Epidermal melanocyte (primary cell): ENCODE results near the gene PGAP6.
A peak's percentile ranks its signal among the peaks of the same experiment; 100 is the strongest.

ENCODE experiments used
- DNase-seq: peaks from one replicate; pipeline ENCODE4 v3.0.0; 2011; ENCODE audit warnings: low spot score; ENCODE audit not compliant: insufficient read length

Gene PGAP6

DNA sequence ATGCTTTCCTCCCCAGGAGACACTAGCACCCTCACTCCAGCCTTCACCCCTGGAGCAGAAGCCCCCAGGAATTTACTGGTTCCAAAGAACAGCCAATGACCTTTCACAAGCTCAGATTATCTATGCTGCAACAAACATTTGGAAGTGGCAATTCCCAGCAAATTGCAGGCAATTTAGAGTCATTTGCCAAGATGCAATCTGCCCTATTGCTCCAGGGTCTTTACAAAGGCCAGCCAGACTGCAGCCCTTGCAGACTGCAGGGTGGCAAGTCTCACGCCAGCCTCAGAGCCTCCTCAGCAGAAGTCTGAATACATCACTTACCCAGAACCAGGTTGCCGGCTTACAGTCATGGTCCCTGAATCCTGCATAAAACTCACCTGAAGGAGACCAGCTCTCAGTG, 51.0 kb downstream of the PGAP6 start:
- peak; percentile 27 for DNase-seq

DNA sequence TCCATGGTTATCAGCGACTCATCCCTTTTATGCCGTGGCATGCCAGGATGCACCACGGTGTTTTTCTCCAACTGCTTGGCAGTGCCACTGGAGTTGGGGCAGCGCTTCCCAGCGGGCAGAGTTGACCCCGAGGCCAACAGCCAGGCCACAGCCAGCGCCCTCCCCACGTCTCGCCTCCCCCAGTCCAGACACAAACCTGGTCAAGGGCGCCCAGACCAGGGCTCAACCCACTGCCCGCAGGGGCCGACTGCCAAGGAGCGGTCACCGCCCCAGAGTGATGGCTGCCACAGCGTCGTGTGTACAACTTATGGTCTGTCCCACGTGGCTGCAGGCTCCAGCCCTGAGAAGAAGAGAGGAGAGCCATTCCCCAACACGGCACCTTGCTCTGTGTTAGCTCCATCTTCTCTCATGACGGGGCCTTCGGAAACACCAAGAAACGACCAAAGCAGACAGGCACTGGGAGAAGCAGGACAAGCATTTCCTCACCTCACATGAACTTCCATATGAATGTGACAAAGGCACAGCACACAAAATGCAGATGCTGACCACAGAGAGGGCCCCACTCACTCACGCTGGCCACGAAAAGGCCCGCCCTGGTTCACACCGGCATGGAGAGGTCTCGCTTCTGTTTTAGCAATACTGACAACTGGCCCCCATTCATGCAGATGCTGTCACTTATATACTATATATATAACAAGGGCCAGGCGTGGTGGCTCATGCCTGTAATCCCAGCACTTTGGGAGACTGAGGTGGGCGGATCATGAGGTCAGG, 56.2 kb downstream of the PGAP6 start:
- no peak for DNase-seq

DNA sequence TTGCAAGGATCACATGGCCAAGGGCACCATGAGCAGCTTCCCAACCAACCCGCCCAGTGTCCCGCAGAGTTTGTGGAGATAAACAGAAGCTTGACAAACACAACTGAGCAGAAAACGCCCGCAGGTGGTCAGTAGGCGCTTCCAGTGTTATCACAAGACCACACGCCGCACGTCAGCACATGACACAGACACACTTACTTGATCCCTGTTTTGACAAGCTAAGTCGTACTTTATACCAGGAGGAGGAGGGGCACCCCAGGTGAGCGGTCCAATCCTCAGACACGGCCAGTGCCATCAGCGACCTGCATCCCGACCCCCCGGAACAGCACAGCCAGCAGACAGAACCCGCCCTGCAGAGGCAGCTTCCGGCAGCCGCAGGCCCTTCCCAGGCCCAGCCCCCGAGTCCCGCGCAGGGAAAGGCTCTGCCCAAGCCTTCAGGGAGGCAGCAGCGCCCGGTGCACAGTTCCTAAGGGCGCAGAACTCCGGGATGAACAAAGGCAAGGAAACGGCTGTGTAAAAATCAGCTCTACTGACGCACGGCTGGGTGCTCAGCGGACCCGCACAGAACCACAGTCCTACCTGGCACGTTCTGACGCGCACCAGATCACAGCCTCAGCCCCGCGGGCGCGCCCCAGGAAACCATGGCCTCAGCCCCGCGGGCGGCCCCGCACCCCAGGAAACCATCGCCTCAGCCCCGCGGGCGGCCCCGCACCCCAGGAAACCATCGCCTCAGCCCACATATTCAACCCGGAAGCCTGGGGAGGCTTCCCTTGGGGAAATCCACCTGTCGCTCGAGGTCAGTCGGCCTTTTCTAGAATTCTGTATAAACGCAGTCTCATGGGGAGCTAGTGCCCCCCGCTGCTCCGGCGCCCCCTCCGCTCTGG, 57.1 kb downstream of the PGAP6 start:
- no peak for DNase-seq

DNA sequence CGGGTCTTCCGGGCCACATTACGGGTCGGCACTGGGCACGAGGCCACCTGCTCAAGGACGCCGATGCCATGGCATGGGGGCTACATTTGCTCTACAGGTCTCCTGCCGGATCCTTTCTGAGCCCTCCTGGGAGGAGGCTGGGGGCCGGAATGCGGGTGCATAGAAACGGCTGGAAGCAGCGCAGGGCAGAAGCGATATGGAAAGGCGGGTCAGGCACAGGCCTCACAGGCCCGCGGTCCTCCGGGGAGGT, 57.7 kb downstream of the PGAP6 start:
- no peak for DNase-seq

DNA sequence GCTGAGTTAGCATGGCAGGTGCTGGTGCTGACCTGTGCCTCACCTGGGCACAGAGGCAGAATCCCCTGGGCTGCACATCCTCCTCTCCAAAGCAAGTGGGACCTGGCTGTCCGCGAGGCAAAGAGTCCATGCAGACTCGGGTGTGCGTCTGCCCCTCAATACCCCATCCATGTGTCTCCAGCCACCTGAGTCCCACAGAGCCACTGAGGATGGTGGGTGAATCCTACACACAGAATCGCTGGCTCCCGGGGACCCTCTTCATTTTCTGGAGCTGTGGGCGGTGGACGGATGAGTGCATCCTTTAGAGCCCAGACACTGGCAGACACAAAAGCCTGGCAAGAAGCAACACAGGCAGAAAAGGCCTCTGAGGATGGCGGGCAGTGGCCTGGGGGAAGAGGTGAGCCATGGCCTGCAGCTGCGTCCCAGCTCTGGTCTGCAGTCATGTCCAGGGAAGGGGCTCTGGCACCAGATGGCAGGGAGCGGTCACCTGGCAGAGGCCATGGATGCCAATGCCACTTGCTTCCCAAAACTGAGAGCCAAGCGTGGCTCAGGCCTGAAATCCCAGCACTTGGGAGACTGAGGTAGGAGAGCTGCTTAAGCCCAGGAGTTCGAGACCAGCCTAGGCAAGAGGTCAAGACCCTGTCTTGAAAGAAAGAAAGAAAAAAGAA, 59.2 kb downstream of the PGAP6 start:
- DNase-seq = no peak

DNA sequence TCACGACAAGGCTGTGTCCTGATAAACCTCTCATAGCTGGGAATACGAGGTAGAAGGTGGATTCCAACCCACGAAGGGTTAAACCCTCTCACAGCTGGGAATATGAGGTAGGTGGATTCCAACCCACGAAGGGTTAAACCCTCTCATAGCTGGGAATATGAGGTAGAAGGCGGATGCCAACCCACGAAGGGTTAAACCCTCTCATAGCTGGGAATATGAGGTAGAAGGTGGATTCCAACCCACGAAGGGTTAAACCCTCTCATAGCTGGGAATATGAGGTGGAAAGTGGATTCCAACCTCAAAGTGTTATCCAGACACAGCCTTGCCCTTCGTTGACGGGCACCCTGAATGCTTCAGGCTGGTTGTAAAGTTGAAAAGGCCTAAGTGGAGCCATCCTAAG, 60.2 kb downstream of the PGAP6 start:
- DNase-seq = no peak
